ENCODE data around the gene PIK3R3.

Gene PIK3R3

DNA sequence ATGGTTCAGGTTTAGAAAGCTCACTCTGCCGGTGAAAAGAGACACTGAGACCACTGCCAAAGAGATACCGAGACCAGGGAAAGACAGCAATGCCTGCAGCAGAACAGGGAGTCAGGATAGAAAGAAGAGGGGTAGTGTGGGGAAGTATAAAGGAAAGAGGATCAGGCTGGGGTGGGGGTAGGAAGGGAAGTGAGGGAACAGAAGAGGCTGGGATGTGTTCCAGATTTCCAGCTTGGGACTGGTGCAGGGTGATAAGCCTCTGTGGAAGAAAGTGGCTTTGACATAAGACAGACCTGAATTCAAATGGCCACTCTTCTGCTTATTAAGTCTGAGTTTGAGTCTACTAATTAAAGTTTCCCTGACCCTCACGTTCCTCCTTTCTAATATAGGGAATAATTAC is 105.9 kb downstream of the PIK3R3 start:
- no peak for DNase-seq (ENCODE audit: low read depth)

DNA sequence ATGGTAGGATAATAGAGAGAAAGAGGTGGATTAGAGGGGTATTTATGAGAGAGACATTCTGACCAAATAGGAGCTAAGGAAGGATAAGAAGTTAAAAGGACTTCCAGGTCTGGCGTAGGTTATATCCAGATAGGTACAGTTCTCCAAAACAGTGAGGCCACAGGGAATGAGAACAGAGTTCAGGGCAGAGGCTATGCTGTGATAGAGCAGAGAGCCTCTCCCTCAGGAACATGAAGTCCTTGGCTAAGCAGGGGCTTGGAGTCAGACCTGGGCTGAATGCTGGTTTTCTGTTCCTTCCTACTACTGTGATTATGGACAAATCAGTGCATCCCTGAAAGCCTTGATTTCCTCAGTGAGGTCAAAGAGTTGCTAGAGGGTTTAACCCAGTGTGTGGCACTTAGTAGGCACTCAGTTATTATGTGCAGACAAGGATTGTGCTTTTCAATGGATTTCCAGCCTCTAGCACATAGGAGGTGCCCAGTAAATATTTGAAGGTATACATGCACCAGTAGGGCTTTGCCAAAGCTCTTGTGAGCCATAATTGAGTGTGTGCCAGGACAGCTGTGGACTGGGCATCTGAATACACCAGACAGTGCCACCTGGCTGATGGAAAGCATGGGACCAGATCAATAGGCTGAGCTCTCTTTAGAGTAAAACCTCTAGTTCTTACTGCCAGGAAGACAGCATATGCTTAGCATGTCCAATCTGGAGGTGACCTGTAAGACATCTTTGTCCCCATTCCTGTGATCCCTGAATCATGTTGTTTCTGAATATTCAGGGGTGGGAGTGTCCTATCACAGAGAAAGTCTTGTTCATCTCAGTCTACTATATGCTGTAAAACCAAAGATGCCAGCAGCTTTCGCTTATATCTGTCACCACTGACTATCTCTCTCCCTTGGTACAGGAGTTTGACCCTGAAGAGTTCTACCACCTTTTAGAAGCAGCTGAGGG is 111.1 kb downstream of the PIK3R3 start:
- DNase-seq (ENCODE audit: low read depth): no peak

DNA sequence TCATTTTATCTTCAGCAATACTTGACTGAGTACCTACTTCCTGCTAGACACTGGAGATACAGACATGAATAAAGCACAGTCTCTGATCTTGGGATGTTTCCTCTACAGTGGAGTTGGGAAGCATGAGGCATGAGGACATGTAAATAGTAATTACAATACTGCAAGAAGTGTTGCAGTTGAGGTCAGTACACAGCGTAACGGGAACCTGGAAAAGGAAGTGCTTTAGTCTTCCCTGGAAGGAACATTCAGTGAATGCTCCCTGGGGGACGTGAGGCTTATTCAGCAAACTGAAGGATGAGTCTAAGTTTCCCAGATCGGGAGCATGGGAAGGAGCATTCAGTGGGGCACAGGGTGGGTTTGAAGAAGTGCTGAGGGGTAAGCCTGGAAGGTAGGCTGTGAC is 112.4 kb downstream of the PIK3R3 start:
- no peak for DNase-seq (ENCODE audit: low read depth)

DNA sequence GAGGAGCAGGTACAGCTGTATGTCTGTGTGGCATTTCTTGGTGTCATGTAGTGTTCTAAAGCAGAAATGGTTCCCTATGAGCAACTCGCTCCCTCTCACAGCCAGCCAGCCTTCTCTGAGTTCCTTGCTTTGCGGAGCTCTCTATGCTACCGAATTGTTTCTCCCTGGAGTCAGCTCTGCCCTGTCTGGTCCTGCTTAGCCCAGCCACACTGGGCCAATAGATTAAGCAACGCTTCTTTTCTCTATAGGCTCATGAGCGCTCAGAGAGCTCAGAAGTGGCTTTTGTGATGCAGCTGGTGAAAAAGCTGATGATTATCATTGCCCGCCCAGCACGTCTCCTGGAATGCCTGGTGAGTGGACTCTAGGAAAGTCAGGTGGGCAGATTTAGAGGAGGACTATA is 113.1 kb downstream of the PIK3R3 start:
- no peak for DNase-seq (ENCODE audit: low read depth)

DNA sequence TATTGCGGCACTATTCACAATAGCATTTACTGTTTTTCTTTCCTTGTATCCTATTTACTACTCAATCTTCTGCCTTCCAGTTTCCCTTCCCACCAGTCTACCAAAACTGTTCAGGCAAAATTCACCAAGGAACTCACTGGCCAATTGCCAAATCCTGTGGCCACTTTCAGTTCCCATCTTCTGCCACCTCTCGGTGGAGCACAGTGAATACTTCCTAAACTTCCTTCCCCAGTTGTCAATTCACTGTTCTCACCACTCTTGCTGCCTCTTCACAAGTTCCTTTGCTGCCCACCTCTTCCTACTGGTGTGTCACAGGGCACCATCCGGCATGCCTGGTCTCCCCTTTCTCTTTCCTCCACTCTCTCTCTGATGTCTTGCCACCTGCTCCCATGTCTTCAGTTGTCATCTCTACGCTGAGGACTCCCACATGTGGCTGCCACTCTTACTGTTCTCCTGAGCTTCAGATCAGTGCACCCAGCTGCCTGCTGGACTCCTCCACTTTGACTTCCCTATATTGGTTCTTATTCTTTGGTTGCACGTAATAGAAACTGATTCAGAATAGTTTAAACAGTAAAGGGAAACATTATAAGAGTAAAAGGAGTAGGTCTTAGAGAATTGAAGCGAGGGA is 114.4 kb downstream of the PIK3R3 start:
- no peak for DNase-seq (ENCODE audit: low read depth)

DNA sequence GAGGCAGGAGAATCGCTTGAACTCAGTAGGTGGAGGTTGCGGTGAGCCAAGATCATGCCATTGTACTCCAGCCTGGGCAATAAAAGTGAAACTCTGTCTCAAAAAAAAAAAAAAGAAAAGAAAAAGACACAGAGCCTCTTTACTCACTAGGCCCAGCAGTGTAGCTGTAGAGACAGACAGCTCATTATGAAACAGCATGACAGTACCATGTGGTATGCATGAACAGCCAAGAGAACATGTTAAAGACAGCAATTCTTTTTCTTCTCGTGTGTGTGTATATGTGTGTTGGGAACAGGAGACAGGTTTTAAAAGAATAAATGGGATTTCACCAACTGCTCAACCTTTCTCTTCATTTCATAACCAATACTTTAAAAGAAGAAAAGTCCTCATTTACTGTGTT is 118.8 kb downstream of the PIK3R3 start:
- no peak for DNase-seq (ENCODE audit: low read depth)

DNA sequence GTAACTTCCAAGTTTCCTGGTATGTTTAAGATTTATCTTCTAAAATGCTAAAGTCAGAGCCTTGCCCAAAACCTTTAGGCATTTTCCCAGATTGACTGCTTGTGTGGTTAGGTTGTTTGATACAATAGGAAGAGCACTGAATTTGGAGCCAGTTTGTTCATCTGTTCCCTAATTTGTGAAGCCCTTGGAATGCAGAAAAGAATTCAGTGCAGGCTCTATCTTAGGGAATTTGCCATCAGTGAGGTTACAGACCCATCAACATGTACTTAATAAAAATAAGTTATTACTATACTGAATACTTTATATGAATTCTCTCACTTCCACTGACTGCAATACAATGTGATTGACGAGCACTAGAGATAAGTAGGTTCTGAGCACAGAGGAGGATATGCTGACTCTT is 120.2 kb downstream of the PIK3R3 start:
- peak; percentile 16 for DNase-seq (ENCODE audit: low read depth)

DNA sequence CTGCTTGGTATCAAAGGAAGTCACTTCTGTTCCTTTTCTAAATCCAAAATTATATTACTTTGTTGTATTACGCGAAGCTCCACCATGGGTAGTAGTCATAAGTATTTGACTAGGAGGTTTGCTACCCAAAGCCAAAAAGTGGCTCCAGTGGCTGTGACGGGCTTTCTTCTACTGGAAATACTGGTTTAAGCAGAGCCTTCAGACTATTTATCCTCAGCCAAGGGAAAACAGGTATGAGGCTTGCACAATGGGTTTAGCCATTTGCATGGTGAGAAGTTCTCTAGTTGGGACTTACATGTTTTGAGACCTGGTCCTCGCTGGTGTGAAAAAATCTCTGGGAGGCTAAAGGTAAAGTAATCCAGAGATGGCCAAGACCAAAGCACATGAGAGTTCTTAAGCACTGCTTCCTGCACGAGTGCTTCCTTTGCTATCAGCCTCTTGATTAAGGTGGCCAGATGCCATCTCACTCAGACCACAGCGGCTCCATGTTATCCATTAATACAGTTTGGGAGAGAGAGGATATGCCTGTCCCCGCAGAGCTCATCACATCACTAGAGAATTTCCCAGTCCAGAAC is 121.2 kb downstream of the PIK3R3 start:
- DNase-seq (ENCODE audit: low read depth): no peak

DNA sequence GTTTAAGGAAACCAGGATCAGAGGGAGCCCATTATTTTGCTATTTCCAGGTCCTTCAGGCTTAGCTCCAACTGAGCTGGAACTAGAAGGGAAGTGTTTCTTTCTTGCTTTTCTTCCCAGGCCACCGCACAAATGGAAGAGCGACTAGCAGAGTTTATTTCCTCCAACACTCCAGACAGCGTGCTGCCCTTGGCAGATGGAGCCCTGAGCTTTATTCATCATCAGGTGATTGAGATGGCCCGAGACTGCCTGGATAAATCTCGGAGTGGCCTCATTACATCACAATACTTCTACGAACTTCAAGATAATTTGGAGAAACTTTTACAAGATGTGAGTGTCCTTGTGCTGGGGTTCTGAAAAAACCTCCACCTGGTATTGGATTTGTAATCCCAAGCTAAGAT is 121.8 kb downstream of the PIK3R3 start:
- DNase-seq (ENCODE audit: low read depth): no peak

DNA sequence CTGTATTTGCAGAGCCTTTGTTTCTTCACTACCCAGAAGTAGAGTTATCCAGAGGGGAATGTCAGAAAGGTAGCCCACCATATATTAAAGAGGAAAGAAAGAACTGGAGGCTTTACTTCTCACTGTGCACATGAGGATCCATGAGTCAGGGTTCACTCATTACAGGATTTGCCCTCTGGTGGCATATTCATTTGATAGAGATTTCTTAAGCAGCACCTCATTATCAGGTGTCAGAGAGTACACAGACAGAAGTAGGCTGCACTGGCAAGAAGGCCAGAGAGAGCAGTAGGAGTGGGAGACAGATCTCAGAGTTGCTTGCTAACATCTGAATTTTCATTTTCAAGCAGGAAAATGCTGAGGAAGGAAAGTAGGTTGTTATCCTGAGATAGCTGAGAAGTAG is 123.8 kb downstream of the PIK3R3 start:
- DNase-seq (ENCODE audit: low read depth): no peak

DNA sequence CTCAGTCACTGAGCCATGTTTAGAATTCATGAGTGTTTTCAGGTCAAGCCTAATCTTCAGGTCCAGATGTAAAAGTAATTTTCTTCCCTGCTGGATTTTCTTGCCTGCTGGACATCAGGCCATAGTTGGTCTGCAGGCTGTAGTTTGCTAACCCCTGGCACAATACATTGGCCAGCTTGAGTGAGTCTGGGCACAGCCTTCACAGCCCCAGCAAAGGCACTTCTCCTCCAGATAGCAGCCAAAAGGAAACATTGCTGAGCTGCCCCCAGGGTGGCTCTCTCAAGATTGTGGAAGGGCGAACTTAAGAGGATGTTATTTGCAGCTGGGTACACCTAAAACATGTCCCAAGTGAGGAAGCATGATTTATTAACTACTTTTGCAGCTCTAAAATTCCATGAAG is 126.8 kb downstream of the PIK3R3 start:
- no peak for DNase-seq (ENCODE audit: low read depth)

DNA sequence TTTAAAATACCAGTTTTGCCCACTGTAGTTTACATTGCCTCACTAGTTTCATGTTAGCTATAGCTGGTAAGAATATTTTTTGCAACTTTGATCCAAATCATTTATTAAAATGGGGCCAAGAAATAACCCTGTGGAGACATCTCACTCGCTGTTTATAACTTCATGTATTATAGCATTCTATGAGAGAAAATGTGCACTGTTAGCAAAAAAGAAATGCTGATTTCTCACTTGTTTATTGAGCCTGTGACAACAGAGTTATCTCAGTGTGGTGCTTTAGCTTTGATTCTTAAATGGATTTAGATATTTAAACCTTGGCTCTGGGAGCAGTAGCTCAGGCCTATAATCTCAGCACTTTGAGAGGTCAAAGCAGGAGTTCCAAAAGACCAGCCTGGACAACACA is 127.9 kb downstream of the PIK3R3 start:
- no peak for DNase-seq (ENCODE audit: low read depth)

DNA sequence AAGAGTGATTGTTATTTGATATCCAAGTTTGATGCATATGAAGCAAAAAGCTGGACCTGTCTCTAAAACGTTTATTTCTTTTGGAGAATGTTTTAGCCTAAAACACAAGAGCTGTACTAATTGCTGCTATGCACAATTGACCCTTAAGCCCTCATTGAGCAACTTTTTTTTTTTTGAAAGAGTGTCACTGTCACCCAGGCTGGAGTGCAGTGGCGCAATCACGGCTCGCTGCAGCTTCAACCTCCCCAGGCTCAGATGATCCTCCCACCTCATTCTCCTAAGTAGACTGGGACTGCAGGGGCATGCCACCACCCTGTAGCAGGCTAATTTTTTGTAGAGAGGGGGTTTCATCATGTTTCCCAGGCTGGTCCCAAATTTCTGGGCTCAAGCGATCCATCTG is 129.1 kb downstream of the PIK3R3 start:
- DNase-seq (ENCODE audit: low read depth): no peak

DNA sequence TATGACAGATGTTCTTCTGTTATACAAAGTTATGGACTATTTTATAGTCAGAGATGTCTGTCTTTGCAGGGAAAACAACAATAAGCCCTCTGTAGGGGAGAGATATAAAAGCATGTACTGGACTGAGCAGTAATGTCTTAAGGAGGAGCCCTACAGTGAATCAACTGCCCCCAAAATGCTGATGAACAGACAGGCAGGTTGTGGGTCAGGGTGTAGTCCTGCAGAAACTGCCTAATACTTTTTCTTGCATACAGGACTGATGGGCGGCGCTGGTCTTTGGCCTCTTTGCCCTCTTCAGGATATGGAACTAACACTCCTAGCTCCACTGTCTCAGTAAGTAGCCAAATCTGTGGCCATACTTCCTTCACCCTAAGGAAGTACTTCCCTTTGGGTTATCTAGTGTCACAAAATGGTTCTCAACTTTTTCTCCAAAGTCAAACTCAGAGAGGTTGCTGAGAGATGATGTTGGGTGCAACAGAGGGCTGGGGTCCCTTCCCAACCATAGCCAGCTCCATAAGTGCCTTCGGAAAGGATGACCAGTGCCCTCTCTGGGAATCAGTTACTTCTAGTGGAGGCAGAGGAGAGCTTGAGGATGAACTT is 129.8 kb downstream of the PIK3R3 start:
- DNase-seq (ENCODE audit: low read depth): no peak

DNA sequence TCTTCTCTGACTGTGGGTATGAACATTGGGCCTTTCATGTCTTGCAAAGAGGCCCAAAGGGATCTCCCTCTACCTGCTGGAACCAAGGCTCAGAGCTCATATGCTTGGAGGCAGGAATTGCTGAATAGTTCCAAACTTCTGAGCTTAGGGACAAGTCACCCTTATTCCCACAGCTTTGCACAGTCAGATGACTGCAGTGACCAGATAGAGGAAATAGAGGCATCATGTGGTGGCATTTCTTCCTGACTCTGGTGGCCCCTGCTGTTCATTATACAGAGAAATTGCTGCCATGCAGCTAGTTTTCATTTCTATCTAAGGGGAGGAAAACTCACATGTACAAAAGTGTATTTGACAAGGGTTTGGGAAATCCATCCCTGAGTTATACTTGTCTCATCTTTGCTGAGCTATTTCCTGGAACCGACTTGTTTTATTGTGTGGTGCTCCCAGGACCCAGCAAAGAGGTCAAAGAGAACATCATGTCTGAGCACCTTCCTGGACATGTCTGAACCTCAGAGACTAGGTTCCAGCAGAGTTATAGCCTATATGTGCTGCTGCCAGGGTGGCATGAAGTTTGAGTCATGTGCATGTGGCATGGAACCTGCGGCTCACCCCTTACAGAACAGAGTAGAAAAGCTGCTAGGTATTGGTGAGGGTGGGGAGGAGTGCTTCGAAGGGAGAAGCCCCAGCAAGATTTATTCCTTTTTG is 131.2 kb downstream of the PIK3R3 start:
- peak; percentile 16 for DNase-seq (ENCODE audit: low read depth)

DNA sequence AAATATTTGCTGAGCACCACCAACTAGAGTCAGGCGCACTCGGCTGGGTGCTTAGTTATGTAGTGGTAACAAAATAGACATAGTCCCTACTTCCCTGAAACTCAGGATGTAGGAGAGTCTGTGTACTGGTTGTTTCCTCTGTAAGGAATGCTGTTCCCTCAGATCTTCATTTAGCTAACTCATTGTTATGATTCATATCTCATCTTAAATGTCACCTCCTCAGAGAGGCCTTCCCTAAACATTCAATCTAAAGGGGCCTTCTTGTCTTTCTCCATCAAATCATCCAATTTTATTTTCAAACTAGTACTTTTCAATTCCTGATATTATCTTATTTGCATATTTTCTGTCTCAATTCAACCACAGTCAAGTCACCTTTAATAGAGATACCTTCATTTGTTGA is 132.9 kb downstream of the PIK3R3 start:
- peak; percentile 5 for DNase-seq (ENCODE audit: low read depth)

DNA sequence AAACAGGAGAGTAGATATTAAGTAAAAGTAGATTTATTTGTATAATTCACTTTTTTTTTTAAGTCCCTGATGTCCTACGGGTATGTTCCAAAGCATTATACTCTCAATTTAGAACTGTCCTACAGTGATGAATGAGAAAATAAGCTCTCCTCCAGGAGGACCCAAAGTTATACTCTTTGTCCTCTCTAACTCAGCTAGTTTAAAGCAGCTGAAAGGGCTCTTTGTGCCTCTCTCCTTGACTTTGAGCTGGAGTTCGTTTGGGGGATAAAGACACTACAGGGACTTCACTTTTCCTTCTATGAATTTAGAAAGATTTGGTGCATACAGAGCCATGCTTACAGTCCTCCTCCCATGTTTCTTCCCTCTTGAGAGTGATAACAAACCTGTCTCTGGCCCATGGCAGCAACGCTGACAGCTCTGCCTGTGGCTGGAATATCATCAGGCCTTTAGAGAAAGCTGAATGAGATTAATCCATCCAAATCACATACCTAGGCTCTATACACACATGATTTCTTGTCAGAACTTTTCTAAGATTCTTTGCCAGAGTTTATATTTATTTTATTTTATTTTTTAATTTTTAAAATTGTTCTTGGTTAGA is 134.3 kb downstream of the PIK3R3 start:
- no peak for DNase-seq (ENCODE audit: low read depth)

DNA sequence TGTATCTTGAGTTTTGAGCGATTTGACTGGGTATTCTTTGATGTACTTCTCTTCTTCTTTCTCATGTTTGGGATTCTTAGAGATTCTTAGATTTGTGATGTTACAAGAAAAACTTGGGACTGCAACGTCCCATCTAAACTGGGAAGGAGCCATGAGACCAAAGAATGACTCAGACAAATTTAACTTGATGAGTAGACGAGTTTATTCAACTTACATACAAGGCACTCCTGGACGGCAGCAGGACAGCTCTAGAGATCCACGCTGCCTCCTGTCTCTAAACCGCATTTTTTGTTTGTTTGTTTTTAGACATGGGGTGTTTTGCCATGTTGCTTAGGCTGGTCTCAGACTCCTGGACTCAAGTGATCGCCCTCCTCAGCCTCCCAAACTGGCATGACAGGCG is 137.1 kb downstream of the PIK3R3 start:
- DNase-seq (ENCODE audit: low read depth): no peak

DNA sequence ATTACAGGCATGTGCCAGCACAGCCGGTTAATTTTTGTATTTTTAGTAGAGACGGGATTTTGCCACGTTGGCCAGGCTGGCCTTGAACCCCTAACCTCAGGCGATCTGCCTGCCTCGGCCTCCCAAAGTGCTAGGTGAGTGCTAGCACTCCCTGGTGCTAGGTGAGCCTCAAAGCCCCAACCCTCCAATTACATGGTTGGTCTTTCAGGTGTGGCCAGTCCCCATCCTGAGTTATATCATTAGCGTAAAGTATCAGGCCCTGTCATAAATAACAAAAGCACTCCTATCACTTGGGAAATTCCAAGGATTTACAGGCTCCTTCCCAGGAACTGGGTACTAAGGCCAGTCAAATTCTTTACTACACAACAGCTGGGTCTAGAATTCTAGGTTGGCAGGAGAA is 138.0 kb downstream of the PIK3R3 start:
- no peak for DNase-seq (ENCODE audit: low read depth)
